K562 (cell line): ENCODE data around the gene NRARP. TPM values are rescaled to one million over a fixed set of nuclear protein-coding genes. Genes with fewer than 3 reads are reported as not detected.

Experiments used
- ATAC-seq: fragments of 200-7000 bp; cut with Tn5 transposase; 3 replicates; pipeline ENCODE4 v1.9.1; 2020; ENCODE audit warnings: moderate library complexity
- BruUV-seq: library from RNA; stranded (reverse); fragments of 400-500 nt; replicated peaks from 2 replicates; lab custom pipeline; 2021; lab: Mats Ljungman, UMichigan
- CTCF ChIA-PET: fragments of 300-600 bp; formaldehyde crosslinking; extraction: SDS; loops from one replicate; lab custom pipeline; 2021; ENCODE audit warnings: low intra/inter-chr PET ratio; lab: Yijun Ruan, JAX
- POLR2A ChIA-PET: fragments of 300-600, 350-650 bp; sonication (Branson Sonifier 250); formaldehyde crosslinking; extraction: SDS; loops from one replicate; lab custom pipeline; 2021; ENCODE audit warnings: antibody characterized with exemption, inconsistent platforms; lab: Yijun Ruan, JAX
- DNase-seq, 4 experiments: peaks; one replicate each; pipeline versions ENCODE4 v3.0.0 to v3.0.0-alpha.2; 2011 to 2018; ENCODE audit warnings: low spot score in 3 of 4, mixed read lengths in 3 of 4; ENCODE audit errors: extremely low read depth in 1 of 4
- FAIRE-seq: peaks from 2 replicates; lab custom pipeline; 2011; peaks lifted over from hg19 to GRCh38; lab: Jason Lieb, UNC
- H2AFZ ChIP-seq: 2 replicates; pipeline ENCODE4 v1.6.0; 2011; ENCODE audit warnings: low read depth, low read length, control low read depth, inconsistent platforms
- H3K27ac ChIP-seq: fragments of 200-600 bp; 3 replicates; pipeline ENCODE4 v1.8.0; 2011; ENCODE audit warnings: low read depth, mild to moderate bottlenecking, control low read depth, inconsistent platforms, low read length, moderate library complexity, mixed read lengths; ENCODE audit errors: extremely low read depth
- H3K27me3 ChIP-seq, 2 experiments: fragments of 300-600 bp in 1 of 2; 2 replicates in 1 of 2; 3 replicates in 1 of 2; pipeline versions ENCODE4 v1.6.0 to v1.8.0; 2011; ENCODE audit warnings: inconsistent platforms in 2 of 2, low read length in 2 of 2, mild to moderate bottlenecking in 1 of 2, mixed read lengths in 1 of 2, moderate library complexity in 1 of 2; ENCODE audit not compliant: control insufficient read depth in 2 of 2, insufficient read depth in 2 of 2
- H3K36me3 ChIP-seq: fragments of 300-600 bp; 3 replicates; pipeline ENCODE4 v1.8.0; 2011; ENCODE audit warnings: mild to moderate bottlenecking, low read length, inconsistent platforms; ENCODE audit not compliant: control insufficient read depth, insufficient read depth
- H3K4me1 ChIP-seq, 2 experiments: fragments of 200-600 bp in 1 of 2; replicated peaks in 1 of 2; 2 replicates in 1 of 2; 3 replicates in 1 of 2; pipeline versions ENCODE4 v1.5.1 to v1.8.0; 2011; ENCODE audit warnings: inconsistent platforms in 2 of 2, low read length in 2 of 2, mild to moderate bottlenecking in 1 of 2, mixed read lengths in 1 of 2, moderate library complexity in 1 of 2; ENCODE audit not compliant: control insufficient read depth in 2 of 2, insufficient read depth in 2 of 2
- H3K4me2 ChIP-seq: 2 replicates; pipeline ENCODE4 v1.6.1; 2011; ENCODE audit warnings: low read length, control low read depth, inconsistent platforms, mixed read lengths; ENCODE audit not compliant: insufficient read depth
- H3K4me3 ChIP-seq: fragments of 200-600 bp; sonication (generic), shearing (Covaris generic); 2 replicates; pipeline ENCODE4 v1.5.1; 2016; ENCODE audit warnings: control low read depth, inconsistent platforms
- H3K79me2 ChIP-seq: fragments of 200-600 bp; 3 replicates; pipeline ENCODE4 v1.8.0; 2011; ENCODE audit warnings: low read length, inconsistent platforms; ENCODE audit not compliant: control insufficient read depth, insufficient read depth
- H3K9ac ChIP-seq, 2 experiments: 2 replicates each; pipeline versions ENCODE4 v1.6.0 to v1.6.1; 2011; ENCODE audit warnings: low read depth in 2 of 2, low read length in 2 of 2, control low read depth in 1 of 2, inconsistent platforms in 1 of 2, mild to moderate bottlenecking in 1 of 2, mixed read lengths in 1 of 2; ENCODE audit not compliant: insufficient read depth in 1 of 2
- H3K9me1 ChIP-seq: one replicate; pipeline ENCODE4 v1.6.0; 2011; ENCODE audit warnings: inconsistent platforms, mild to moderate bottlenecking, low read length, moderate library complexity; ENCODE audit not compliant: control insufficient read depth, insufficient read depth
- H3K9me3 ChIP-seq: replicated peaks from 2 replicates; pipeline ENCODE4 v1.5.1; 2011; ENCODE audit warnings: low read depth, low read length, inconsistent platforms; ENCODE audit not compliant: control insufficient read depth, insufficient read depth
- H4K20me1 ChIP-seq: replicated peaks from 2 replicates; pipeline ENCODE4 v1.6.1; 2011; ENCODE audit warnings: low read length, inconsistent platforms, mixed read lengths; ENCODE audit not compliant: control insufficient read depth, insufficient read depth
- BHLHE40 ChIP-seq: IDR thresholded peaks from 2 replicates; pipeline ENCODE4 v1.6.1; 2011; ENCODE audit warnings: low read length, improper control_type of control experiment
- FOXK2 ChIP-seq, 2 experiments: fragments of 450-650 bp; IDR thresholded peaks in 1 of 2; conservative IDR thresholded peaks in 1 of 2; 2 replicates each; pipeline ENCODE4 v1.6.1; 2016; ENCODE audit warnings: low read depth in 2 of 2, mild to moderate bottlenecking in 1 of 2
- HDAC1 ChIP-seq, 2 experiments: fragments of 450-650 bp; IDR thresholded peaks; 2 replicates each; pipeline ENCODE4 v1.6.1; 2016 to 2017; ENCODE audit warnings: inconsistent platforms in 1 of 2, mild to moderate bottlenecking in 1 of 2, moderate library complexity in 1 of 2
- HDAC2 ChIP-seq: fragments of 450-650 bp; IDR thresholded peaks from 2 replicates; pipeline ENCODE4 v1.6.1; 2016; ENCODE audit warnings: mild to moderate bottlenecking
- LEF1 ChIP-seq: fragments of 450-650 bp; IDR thresholded peaks from 2 replicates; pipeline ENCODE4 v1.6.1; 2016; ENCODE audit warnings: mild to moderate bottlenecking
- MAFK ChIP-seq: IDR thresholded peaks from 2 replicates; pipeline ENCODE4 v1.6.1; 2011; ENCODE audit warnings: low read length, improper control_type of control experiment
- MXI1 ChIP-seq: IDR thresholded peaks from 2 replicates; pipeline ENCODE4 v1.6.1; 2011; ENCODE audit warnings: low read depth, mild to moderate bottlenecking, improper control_type of control experiment, low read length
- NCOR1 ChIP-seq: fragments of 450-650 bp; IDR thresholded peaks from 2 replicates; pipeline ENCODE4 v1.6.1; 2016; ENCODE audit warnings: mild to moderate bottlenecking, moderate library complexity
- NR2F6 ChIP-seq: fragments of 450-650 bp; formaldehyde crosslinking; IDR thresholded peaks from 2 replicates; pipeline ENCODE4 v1.4.0; 2020; ENCODE audit warnings: mild to moderate bottlenecking
- ZNF408 ChIP-seq: fragments of 250-450 bp; sonication (Bioruptor Pico); IDR thresholded peaks from 2 replicates; pipeline ENCODE4 v1.4.0; 2020; ENCODE audit warnings: low read depth, mild to moderate bottlenecking, moderate library complexity
- ZNF444 ChIP-seq: fragments of 250-450 bp; sonication (Bioruptor Pico); IDR thresholded peaks from 2 replicates; pipeline ENCODE4 v1.4.0; 2020; ENCODE audit warnings: mild to moderate bottlenecking, moderate library complexity
- ZNF583 ChIP-seq: fragments of 250-450 bp; sonication (Bioruptor Pico); IDR thresholded peaks from 2 replicates; pipeline ENCODE4 v1.4.0; 2020
- WGBS: fragments of 100-300 bp; shearing (Covaris generic); methylation state at CpG from one replicate; pipeline ENCODE4 v1.1.6; 2016; ENCODE audit warnings: low coverage, mixed read lengths; ENCODE audit not compliant: insufficient coverage; ENCODE audit errors: missing lambda C conversion rate; 5-methylcytosine and 5-hydroxymethylcytosine counted together
- in situ Hi-C: fragments of 300-500 bp; cut with MboI; formaldehyde crosslinking; loops from 4 replicates; pipeline ENCODE4 v1.15.0; 2018; ENCODE audit warnings: inconsistent platforms, mixed read lengths
- intact Hi-C: fragments of 100-400 bp; cut with micrococcal nuclease; formaldehyde crosslinking; loops from 2 replicates; pipeline ENCODE4 v1.14.2; 2022
- polyA plus RNA-seq, 8 experiments: library from polyadenylated mRNA; depleted of rRNA in 4 of 8; stranded (reverse) in 5 of 8; unstranded in 3 of 8; fragments of >200 nt; fragmentation: Nextera tagmentation in 2 of 8; fragmentation: Illumina TruSeq in 1 of 8; extraction: Ambion mirVana in 2 of 8; extraction: Trizol in 1 of 8; gene quantifications; 2 replicates each; pipeline versions ENCODE4 v1.2.1 to v1.2.3, GENCODE V29; 2011 to 2014; ENCODE audit warnings: inconsistent platforms in 1 of 8, missing spikeins in 1 of 8
- total RNA-seq, 7 experiments: library from RNA; depleted of rRNA in 6 of 7; stranded (reverse); fragments of >200 nt in 6 of 7; fragmentation: Illumina TruSeq in 2 of 7; extraction: Trizol in 2 of 7; gene quantifications; 2 replicates each; pipeline versions ENCODE4 v1.2.1 to v1.2.3, GENCODE V29; 2011 to 2021; ENCODE audit warnings: low replicate concordance in 1 of 7
- TF ChIP-seq, protein P1 (sequence below), 2 experiments: fragments of 450-650 bp in 1 of 2; sonication (generic) in 1 of 2; formaldehyde crosslinking in 1 of 2; IDR thresholded peaks; 2 replicates each; pipeline versions ENCODE4 v1.7.1 to v1.9.0; 2016 to 2022; ENCODE audit warnings: inconsistent platforms in 1 of 2, mild to moderate bottlenecking in 1 of 2, missing genetic modification reagents in 1 of 2

The NRARP gene
- total and polyA plus RNA-seq, 9 of the 15 experiments (the other 6 are each of a cell fraction or from before 2014, with no cell fraction given) = 2.0 to 24.5 (median 7.2) TPM; not detected in 2

DNA sequence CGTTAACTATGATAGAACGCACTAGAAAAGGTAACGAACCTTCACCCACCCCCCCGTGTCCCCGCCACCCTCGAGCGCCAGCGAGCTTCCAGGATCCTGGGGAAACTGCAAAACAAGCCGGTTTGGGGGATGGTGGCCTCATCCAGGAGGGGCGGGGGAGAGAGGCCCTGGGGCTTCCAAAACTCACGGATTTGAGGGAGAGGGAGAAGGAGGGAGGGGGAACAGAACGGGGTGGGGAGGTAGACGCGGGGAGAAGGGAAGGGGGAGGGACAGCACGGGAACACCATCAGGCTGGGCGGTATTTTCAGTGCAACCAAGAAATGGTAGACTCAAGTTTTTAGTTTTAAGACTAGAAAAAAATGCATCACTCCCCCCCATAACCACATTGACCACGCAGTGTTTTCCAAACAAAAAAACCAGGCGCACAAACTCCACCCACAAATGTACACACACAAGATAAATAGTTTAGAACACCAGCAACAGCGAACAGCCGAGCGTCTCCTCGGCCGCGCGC is 1.4 kb downstream of the NRARP start:
- no TSS peak for BruUV-seq
- no peak for TF ChIP-seq ZNF408
- 0 out of 2 replicates have a peak, but pooled peaks have one; percentile 15 for TF ChIP-seq ZNF444 (CRISPR knock-in tag)
- no peak for TF ChIP-seq MXI1
- TF ChIP-seq LEF1 = peak; percentile 28; the same call in 1 of the 2 replicates
- no peak for TF ChIP-seq NR2F6
- 0 out of 2 replicates have a peak, but pooled peaks have one; percentile 27 for TF ChIP-seq BHLHE40
- no peak for TF ChIP-seq MAFK
- TF ChIP-seq ZNF583 = no peak
- peak in 1 of 2 experiments; percentile 72; a peak in 2 of 4 replicates for TF ChIP-seq FOXK2 (conservative IDR thresholded peaks at IDR 0.05 in 1 of 2, IDR thresholded peaks at IDR 0.05 in 1 of 2; ENCODE audit: low read depth in 2 of 2)
- 0 out of 4 replicates have a peak, but pooled peaks of 1 of the 2 experiments have one; percentile 43 for TF ChIP-seq HDAC1 (IDR thresholded peaks at IDR 0.05)
- TF ChIP-seq, protein P1, sequence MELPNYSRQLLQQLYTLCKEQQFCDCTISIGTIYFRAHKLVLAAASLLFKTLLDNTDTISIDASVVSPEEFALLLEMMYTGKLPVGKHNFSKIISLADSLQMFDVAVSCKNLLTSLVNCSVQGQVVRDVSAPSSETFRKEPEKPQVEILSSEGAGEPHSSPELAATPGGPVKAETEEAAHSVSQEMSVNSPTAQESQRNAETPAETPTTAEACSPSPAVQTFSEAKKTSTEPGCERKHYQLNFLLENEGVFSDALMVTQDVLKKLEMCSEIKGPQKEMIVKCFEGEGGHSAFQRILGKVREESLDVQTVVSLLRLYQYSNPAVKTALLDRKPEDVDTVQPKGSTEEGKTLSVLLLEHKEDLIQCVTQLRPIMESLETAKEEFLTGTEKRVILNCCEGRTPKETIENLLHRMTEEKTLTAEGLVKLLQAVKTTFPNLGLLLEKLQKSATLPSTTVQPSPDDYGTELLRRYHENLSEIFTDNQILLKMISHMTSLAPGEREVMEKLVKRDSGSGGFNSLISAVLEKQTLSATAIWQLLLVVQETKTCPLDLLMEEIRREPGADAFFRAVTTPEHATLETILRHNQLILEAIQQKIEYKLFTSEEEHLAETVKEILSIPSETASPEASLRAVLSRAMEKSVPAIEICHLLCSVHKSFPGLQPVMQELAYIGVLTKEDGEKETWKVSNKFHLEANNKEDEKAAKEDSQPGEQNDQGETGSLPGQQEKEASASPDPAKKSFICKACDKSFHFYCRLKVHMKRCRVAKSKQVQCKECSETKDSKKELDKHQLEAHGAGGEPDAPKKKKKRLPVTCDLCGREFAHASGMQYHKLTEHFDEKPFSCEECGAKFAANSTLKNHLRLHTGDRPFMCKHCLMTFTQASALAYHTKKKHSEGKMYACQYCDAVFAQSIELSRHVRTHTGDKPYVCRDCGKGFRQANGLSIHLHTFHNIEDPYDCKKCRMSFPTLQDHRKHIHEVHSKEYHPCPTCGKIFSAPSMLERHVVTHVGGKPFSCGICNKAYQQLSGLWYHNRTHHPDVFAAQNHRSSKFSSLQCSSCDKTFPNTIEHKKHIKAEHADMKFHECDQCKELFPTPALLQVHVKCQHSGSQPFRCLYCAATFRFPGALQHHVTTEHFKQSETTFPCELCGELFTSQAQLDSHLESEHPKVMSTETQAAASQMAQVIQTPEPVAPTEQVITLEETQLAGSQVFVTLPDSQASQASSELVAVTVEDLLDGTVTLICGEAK (IDR thresholded peaks at IDR 0.05) = 0 out of 2 replicates have a peak, but pooled peaks have one; percentile 12
- TF ChIP-seq, protein P1 (CRISPR knock-in tag; IDR thresholded peaks at IDR 0.05) = no peak
- TF ChIP-seq HDAC2 = peak; percentile 30; the same call in 1 of the 2 replicates
- TF ChIP-seq NCOR1 = no peak

More for the DNA sequence above, 1.4 kb downstream of the NRARP start:
- peaks cover 28% of the 10 kb centered on the region for H3K79me2 ChIP-seq
- H3K4me3 ChIP-seq = peak overlapping the region; percentile 90
- DNase-seq = peak; percentile 52 to 75 (median 56)
- peaks cover 13% of the 10 kb centered on the region for H4K20me1 ChIP-seq
- CTCF ChIA-PET = no interaction called here
- in situ Hi-C loops (no loop called here), intact Hi-C loops (loop anchor here (5.0 to 10.0 kb wide), 4 partner anchors 58 to 232 kb away; partner anchors contain the start of genes EXD3, NOXA1 and TUBB4B)
- H3K27ac ChIP-seq = peak overlapping the region; percentile 88
- H3K9me1 ChIP-seq = peaks cover 6% of the 10 kb centered on the region
- H3K4me1 ChIP-seq = peaks cover 37 to 82% of the 10 kb centered on the region in 2 experiments
- no peaks in the 10 kb centered on the region for H3K27me3 ChIP-seq
- peak; percentile 73 for FAIRE-seq
- no peaks in the 10 kb centered on the region for H3K9me3 ChIP-seq
- WGBS = under 1% methylated on average over 19 of the region's 25 CpGs
- peak overlapping the region; percentile 82 for H3K4me2 ChIP-seq
- H3K9ac ChIP-seq = peak overlapping the region; percentile 81 to 98
- peaks cover 8% of the 10 kb centered on the region; the same call in 1 of the 3 replicates for H3K36me3 ChIP-seq
- POLR2A ChIA-PET = interaction anchor here (0.6 kb wide), 1 partner anchor 10 kb away, joined by 3 read pairs; no protein-coding TSS in a partner anchor
- 0 out of 2 replicates have a peak overlapping the region, but pooled peaks have one; percentile 33 for H2AFZ ChIP-seq
- ATAC-seq = peak; percentile 23
